Measurements from ENCODE around the gene PRDM16.

Gene PRDM16

DNA sequence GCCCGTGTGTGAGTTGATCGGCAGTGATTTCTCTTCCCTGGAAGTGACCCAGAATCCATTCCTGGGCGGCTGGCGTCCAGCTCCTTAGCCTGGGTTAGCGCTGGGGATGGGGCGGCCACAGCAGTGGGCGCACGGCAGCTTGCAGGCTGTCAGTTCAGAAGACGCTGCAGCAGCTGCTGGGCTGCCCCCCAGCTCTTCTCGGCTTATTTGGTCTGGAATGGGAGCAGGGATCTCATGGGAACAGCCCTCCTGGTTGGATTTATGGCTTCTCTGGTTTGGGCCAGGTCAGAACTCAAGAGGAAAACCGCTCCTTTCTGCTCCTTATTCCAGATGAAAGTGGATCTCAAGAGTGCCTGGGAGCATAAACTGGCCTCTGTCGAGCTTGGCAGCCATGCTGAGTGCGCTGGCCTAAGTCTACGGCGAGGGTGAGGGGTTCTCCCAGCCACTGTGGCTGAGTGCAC, 148.2 kb downstream of the PRDM16 start:
- DNase-seq: no peak

DNA sequence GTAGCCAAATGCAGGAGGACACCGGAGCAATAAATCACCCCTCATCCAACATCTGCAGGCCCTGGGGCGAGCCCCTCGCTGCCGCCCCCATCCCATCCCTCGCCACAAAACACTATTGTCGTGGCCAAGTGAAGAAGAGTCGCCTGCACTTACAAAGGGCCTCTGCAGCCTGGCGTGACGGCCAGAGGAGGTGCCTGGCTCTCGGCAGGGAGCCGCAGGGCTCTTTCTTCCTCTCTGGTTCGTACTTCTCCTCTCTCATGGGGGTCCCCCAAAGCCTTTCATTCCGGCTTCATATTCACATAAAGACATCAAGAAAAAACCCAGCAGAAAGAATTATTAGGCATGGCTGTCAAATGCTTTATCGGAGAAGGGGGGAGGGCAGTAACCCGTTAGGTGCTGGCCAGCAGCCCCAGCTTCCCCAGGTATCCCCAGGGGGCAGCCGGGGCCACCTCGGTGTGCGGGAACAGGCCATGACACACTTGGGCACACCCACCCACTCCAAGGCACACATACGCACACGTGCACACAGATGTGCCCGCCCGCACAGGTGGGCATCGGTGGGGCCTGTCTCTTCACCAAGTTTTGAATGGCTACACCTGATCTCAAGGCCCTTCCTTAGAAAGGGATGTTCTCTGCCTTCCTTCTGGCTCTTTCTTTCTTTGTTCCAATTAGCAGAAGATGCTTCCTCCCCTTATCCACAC, 149.1 kb downstream of the PRDM16 start:
- DNase-seq: no peak

DNA sequence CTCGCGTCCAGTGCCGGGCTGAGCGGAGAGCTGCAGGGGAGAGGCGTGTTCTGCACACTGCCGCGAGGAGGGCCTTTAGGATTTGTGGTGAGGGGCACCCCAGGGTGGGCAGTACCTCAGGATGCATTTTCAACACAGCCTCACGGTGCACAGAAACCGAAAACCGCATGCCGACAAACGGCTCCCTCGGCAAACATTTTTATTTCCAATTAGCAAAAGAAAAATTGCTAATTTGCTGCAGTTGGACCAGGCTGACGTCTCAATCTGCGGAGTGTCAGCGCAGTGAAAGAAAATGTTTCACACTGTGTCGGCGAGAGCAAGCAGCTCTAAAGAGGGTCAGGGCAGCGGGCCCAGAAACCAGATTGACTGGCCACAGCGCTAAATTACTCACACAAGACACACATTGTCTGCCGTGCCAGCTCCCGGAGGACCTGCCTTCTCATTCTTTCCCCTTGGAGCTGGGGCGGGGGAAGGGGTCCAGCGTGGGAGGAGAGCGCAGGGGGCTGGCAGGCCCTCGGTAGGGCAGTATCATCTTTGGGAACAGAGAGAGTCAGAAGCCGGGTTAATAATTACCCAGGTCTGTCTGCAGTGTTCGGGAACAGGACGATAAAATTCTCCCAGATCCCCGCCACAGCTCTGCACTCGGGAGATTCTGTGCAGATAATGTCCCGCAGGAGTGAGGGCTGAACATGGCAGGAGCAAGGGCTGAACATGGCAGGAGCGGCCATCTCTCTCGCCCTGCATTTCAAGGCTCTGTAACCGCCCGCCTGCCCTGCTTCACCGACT, 150.2 kb downstream of the PRDM16 start:
- no peak for DNase-seq

DNA sequence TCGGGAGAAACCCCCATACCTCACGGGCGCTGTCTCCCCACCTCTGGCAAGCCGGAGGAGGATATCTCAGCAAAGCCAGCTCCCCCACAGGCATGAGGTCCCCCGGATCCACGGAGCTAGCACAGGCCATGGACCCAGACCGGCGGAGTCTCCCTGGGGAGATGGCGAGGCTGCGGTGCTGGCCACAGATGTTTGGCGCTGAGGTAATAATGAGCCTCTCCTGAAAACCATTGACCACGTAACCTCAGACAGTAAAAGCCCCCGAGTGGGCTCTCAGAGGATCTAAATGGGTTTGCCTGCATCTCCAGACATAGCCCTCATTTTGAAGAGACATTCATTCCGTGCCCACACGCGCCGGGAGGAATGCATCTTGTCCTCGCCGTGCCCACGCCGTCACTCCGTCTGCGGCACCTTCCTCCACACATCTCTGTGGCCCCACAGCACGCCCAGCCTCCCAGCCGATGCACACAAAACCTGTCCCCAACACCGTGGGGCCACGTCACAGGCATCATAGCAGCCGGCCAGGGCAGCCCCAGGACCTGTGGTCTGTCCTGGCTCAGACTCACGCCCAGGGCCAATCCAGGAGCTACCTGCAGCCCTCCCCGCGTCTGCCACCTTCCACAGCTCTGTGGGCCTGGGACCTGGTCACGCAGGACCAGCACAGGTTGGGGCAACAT, 150.9 kb downstream of the PRDM16 start:
- DNase-seq: no peak

DNA sequence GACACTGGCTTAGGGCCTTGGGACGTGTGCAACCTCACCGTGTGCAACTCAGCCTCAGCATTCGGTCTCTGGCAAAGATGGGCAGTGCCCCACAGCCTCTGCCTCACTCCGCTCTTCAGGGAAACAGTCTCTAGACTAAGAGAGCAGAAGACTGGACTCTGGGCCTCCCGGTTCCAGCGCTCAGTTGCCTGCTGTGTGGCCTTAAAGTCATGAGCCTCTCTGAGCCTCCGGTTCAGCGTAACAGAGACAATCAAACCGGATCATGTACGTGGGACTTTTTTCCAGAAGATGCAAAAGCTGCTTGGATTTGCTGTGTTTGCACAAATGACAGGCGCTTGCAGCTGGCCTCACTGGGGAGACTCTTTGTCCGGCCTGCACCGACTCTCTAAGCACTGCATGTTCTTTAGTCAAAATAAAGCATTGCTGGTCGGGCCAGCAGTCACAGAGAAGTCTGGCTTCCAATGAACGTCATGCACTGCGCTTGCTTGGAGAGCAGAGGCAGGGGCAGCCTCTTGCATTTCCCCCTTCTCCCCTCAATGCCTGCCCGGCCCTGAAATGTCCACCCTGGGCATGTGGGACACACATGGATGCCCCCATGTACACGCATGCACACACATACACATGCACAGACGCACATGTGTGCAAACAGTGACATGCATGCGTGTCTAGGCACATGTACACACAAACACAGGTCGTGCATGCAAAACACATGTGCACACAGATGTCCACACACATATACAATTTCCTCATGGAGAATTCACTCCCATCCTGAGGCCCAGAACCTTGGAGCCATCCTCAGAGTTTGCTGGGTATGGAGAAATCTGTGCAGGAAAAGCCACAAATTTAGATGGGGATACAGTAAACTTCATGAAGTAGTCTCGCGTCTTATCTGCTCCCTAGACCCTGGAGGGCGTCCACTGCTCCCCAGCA, 152.4 kb downstream of the PRDM16 start:
- DNase-seq: no peak

DNA sequence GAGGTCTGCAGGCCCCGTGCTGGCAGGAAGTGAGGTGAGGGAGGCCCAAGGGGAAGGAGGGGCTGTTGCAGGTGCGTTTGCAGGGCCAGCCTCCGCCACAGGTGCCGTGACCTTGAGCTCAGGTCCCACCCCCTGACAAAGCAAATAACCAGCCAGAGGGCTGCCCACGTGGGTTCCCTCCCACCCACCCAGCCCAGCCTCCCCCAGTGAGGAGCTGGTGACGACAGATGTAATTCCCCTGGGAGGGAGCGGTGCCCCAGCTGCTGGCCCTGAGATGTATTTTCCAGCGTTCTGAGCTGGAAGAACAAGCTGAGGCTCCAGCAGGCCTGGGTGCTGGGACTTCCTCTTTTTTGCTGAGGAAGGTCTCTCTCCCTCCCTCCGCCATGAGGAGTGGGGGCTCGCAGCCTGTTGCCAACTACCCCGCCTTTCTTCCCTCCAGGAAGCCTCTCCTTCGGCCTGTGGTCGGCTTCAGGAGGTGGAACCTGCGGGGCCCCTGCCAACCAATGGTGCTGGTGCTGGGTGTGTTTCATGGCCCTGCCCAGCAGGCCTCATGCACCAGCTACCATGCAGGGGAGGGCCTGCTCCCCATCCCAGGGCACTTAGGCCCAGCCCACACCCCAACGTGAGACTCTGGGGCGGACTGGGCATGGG, 153.2 kb downstream of the PRDM16 start:
- no peak for DNase-seq

DNA sequence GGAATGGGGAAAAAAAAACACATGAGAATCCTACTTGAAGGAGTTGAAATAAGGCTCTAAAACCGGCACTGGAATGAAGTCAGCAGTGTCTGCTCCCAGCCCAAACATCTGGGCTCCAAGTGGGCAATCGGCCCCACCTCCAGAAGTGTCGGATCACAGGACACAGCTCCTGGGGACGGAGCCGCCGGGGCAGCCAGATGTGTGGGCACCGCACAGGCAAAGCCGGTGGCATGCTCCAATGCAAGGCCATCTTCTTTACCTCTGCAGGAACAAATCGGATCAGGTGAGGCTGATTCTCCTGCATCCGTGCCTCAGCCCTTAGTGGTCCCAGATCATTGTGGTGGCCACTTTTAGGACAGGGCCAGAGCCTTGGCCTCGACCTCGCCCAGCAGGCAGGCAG, 156.7 kb downstream of the PRDM16 start:
- DNase-seq: no peak

DNA sequence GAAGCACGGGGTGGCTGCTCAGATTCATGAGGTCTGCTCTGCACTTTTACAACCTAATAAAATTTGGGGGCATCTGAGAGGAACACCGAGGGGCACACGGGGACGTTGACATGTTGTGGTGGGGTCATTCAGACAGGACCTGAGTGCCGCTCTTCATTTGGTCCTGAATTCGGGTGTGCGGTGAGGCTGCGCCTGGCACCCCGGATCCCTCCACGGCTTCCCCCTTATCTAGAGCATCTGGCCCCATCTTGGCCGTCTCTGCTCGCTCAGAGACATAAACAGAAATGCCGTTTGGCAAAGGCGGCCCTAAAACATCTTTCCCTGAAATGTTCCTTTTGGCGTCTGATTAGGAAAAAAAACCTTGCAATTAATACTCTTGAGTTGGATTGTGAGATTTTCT, 157.2 kb downstream of the PRDM16 start:
- no peak for DNase-seq

DNA sequence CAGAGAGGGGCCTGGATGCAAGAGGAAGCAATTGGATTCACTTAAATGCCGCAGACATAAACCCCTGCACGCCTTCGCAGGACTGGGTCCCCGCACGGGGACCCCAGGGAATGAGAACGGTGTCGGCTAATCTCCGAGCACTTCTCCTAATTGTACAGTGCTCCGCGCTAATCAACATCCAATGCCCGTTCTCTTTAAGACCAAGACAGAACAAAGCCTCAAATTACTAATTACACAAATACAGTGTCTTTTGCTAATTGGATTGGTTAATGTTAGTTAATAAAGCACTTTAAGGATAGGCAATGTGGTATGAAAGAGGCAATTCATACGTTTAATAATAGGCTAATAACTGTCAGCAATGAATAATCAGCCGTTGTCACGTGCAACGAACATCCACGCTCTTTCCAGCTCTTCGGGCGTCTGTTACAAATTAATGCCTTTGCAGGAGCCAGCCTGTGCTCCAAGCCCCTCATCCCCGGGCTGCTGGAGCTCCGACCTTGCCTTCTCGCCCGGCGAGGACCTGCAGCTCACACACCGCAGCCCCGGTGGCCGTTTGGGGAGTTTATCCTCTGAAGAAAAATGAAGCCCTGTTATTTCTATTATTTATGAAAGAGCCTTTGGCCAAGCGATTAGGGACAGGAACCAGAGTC, 157.8 kb downstream of the PRDM16 start:
- no peak for DNase-seq

DNA sequence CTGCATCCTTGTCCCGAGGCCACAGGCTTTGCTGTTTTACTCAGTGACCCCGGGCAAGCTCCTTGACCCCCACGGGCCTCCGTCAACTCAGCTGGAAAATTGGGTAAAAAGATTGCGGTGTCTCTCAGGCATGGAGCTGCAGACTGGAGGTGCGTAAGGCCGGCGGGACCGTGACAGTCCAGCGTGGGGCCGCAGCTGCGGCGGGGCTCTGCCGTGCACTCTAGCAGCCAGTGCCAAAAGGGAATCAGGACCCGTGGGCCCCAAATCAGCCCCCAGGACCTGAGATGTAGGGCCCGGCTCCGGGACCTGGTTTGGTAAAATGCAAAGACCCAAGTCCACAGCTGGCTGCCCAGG, 158.3 kb downstream of the PRDM16 start:
- no peak for DNase-seq

DNA sequence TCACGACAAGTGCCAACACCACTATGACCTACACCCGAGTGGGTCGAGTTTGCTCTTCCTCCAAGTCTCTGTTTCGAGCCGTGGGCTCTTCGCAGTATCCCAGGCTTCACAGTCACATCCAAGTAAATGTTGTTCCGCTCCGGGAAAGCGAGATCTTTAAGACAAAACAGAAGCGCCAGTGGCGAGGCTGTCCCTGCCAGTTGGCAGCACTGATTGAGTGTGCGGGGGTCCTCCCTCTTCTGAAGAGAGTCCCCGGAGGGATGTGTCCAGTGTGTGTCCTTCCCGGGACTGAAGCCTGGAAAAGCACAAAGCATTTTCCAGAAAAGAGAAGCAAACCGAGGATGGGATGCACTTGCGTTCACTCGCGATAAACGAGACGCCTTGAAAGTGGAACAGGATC, 158.9 kb downstream of the PRDM16 start:
- DNase-seq: no peak

DNA sequence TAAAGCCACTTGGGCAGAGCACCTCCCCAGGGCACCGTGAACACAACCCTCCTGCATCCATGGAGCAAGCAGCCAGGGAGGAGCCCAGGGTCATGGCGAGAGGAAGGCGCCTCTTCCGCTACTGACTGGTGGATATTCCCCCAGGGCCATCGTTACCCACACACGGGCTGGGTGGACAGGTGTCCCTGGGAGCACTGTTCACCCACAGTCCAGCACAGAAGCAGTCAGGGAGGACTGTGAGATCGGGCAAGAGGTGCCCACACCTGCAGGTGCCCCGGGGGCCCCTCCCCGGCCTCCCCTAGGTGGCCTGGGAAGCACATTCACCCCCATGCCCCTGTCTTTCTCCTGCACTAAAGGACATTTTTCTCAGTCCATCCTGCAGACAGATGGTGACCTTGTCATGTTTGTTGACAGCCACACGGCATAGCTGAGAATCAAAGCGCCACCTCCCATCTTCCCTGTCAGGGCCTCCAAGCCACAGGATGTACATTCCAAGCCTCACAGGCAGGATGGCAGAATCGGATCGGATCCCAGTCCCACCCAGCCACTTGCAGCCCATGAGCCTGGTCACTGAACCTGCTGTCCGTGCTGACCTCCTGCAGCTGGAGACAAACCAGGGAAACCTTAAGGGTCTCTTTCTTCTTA, 160.2 kb downstream of the PRDM16 start:
- DNase-seq: no peak

DNA sequence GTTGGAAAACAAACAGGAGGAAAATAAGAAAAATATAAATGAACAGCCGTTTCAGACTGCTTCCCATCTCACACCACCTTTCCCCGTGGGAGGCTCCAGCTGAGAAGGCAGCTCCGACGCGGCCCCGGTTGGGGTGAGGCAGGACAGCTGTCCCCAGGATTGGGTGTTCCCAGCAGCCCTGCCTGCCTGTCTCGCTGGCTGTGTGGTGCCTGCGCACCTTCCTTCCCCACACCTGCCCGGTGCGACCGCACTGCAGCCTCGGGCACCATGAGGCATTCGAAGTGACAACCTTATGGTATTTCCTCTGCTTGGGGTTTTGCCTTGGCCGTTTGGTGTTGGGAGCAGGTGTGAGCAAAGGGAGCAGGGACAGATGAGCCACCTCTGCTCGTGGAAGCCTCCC, 161.6 kb downstream of the PRDM16 start:
- DNase-seq: no peak

DNA sequence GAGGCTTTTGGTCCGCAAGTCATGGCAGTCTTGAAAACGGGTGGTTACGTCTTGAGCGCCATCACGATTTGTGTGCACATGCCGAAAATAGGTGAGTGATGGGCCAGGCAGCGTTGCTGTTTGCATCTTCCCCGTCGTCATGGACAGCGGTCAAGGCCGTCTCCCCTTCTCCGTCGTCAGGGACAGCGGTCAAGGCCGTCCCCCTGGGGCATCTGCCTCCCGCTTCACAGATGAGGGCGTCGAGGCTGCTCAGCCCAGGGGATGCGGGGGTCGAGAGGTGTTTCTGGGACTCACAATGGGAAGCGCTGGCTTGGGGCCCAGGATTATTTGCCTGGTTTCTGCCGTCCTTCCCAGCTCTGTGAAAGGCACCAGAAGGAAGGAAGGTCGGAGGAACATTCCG, 162.2 kb downstream of the PRDM16 start:
- DNase-seq: no peak

DNA sequence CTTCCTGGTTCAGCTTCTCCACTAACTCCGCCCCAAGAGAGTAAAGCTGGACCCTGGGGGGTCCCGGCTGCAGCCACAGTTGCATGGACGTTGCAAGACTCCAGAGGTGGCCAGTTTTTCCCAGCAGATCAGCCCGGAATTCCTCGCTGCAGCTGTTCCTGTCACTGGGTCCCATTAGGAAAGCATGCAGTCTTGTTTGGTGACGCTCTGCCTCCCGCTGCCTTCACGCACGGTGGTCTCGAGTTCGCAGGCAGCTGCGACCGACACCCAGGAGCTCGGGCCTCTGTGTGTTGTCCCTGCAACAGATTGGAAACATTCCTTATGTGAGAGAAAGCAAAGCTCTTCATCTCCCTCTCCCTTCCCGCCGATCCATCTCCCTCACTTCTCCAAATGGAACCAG, 162.8 kb downstream of the PRDM16 start:
- DNase-seq: no peak

DNA sequence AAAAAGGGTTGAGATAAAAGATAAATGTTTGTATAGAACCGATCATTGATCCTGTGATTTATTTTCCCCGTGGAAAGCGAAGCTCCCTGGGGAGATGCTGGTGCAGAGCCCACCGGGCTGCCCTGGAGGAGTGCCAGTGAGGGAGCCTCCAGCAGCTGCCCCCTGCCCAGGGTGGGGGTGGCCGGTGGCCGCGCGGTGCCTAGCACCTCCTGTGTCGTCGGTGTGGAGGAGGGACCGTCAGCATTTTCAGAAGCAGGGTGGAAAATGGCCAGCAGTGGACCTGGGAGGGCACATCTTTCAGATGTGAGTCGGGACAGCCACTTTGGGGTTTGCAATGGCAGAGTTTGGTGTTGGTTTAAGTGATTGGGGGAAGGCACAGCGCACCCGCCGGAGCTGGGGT, 164.0 kb downstream of the PRDM16 start:
- DNase-seq: no peak

DNA sequence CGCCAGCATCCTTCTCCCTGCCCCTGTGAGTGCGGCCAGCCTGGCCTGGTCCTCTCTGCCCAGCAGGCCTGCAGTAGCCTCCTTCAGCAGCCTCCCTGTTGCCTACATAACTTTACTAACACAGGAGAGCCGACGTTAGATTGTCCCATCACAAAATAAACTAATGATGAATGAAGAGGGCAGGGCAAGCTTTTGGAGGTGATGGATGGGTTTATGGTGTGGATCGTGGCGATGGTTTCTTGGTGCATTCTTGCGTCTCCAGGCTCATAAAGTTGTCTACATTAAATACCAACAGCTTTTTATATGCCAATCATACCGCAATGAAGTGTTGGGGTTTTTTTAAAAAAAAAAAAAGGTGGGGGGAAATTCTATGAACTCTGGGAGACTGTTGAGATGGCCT, 164.5 kb downstream of the PRDM16 start:
- DNase-seq: no peak

DNA sequence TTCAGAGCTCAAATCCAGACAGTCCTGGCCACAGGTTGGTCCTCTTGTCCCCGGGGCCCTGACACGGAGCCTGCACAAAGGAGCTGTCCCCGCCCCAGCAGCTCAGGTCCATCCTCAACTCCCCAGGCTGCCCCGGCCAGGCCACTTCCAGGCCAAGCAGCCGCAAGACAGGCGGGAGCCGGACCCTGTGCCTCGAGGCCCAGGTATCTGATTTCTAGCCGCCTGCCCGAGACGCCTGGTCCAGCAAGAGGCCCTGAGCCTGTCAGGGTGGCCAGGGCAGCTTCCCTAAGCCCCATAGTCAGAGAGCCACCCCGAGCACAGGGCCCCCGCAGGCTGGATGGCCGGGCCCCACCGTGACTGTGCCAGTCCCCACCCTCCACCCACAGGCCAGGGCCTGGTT, 165.3 kb downstream of the PRDM16 start:
- no peak for DNase-seq

DNA sequence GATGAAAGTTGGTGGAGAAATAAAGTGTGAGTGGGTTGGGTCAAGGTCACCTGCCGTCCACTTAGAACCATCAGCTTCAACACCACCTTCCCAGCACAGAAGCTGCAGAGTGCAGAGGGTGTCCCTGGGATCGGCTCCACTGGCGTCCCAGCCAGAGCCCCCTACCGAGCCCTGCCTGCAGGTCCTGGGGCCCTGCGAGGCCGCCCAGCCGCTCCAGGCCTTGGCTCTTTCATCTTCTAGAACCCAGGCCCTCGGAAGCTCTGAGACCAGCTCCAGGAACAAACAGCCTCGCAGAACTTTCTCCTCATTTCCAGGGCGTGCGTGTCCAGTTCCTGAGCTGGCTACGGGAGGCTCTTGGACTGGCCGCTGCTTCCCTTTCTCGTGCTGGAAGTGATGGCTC, 166.0 kb downstream of the PRDM16 start:
- no peak for DNase-seq

DNA sequence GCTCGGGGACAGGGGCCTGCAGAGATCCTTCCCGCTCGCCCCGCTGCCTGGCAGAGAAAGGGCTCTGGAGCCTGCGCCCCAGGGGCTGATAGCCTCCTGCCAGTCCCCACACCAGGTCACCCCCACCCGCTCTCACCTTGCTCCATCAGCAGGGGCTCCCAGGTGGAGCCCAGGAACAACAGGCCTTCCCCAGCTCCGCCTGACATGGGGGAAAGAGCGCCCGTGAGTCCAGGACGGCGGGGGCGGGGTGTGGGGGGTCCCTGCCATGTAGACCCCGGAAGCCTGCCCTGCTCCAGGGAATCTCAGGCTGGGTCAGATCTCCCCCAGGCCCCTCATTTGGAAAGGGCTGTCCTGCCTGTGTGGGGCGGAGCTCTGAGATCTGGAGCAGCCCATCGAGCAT, 166.5 kb downstream of the PRDM16 start:
- no peak for DNase-seq

DNA sequence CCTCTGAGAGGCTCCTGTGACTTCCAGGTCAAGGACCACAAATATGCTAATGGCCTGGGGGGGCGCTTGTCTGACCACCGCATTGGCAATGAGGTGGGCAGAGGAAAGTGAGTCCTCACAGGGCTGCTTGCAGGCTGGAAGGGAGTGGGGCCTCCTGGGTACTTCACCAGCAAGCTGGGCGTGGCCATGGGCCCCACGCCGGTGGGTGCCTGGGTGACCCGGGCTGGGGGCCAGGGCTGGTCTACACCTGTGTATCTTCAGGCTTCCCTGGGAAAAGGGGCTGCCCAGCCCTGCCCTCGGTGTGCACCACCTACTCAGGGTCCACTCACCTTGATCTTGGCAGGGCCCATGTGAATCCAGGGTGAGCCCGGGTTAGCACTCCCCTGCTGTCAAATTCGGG, 167.4 kb downstream of the PRDM16 start:
- no peak for DNase-seq

All from stimulated activated CD4-positive, alpha-beta T cell treated with anti-CD3 and anti-CD28 coated beads, Interleukin-12 subunit alpha, Interleukin-12 subunit beta, amount 100 ng/mL, for 4 hours (primary cell).